Measurements from ENCODE around the gene FKTN. TPM values are rescaled to one million over a fixed set of nuclear protein-coding genes. Genes with fewer than 3 reads are reported as not detected.

FKTN gene
- total and polyA plus RNA-seq, 9 of the 15 experiments (the other 6 are each of a cell fraction or from before 2014, with no cell fraction given) = 5.4 to 16.3 (median 10.4) TPM

DNA sequence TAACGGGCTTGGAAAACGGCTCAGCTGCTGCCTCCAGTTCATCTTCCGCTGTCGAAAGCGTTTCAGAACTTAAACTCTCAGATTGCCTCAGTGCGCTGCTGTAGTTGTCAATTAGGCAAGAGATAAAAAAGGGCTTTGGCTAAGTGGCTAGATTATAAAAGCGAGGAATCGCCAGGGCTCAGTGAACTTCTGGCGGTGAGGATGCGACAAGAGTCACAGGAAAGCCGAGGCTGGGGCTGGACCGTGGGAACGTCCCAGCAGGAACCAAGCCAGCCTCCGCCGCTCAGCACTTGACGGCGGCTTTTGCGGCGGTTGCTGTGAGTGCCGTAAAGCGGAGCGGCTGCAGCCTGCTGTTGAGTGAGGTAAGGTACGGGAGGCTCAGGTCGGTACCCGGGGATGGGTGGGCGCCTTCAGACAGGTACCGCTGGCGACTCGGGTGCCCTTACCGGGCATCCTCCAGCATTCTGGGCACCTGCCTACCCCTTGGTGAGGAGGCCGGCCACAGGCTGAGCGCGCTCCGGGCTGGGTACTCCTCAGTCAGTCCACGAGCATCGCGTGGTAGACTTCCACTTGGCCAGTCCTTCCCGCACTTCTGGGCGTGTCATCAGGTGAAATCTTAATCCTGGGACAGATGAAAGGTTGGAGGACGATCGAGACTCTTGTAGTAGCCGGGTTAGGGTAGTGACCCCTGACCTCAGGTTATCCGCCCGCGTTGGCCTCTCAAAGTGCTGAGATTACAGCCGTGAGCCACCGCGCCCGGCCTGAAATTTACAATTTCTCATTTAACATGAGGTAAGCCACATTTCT is at the start of gene FKTN (continued):
- TF ChIP-seq NFYB (IDR thresholded peaks at IDR 0.05; ENCODE audit: extremely low read depth, insufficient read length) = no peak
- TF ChIP-seq, protein P1, sequence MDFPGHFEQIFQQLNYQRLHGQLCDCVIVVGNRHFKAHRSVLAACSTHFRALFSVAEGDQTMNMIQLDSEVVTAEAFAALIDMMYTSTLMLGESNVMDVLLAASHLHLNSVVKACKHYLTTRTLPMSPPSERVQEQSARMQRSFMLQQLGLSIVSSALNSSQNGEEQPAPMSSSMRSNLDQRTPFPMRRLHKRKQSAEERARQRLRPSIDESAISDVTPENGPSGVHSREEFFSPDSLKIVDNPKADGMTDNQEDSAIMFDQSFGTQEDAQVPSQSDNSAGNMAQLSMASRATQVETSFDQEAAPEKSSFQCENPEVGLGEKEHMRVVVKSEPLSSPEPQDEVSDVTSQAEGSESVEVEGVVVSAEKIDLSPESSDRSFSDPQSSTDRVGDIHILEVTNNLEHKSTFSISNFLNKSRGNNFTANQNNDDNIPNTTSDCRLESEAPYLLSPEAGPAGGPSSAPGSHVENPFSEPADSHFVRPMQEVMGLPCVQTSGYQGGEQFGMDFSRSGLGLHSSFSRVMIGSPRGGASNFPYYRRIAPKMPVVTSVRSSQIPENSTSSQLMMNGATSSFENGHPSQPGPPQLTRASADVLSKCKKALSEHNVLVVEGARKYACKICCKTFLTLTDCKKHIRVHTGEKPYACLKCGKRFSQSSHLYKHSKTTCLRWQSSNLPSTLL (IDR thresholded peaks at IDR 0.05) = no peak
- no peak for TF ChIP-seq HNRNPK (IDR thresholded peaks at IDR 0.05; ENCODE audit: low read depth, low read length, poor library complexity, severe bottlenecking)

DNA sequence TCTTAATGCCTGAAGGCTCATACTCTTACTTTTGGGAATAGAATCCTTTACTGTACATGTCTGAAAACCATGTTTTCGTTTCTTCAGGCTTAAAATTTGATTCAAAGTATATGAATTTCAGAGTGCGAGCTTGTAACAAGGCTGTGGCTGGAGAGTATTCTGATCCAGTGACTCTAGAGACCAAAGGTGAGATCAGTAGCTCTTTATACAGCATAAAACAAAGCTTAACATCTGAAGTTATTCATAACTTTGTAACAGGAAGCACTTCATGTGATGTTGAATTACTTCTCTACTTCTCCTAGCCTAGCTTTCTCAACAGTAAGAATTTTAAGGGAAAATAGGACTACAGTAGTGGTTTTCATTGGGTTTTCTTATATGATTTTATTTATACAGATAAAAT is 49.4 kb upstream of the FKTN start:
- DNase-seq (ENCODE audit: extremely low read depth in 1 of 4, low spot score in 3 of 4) (no peak), FAIRE-seq (no peak), ATAC-seq (no peak)
- H3K4me3 ChIP-seq = no peak overlapping the region
- 68% methylated on average over 2 of the region's 2 CpGs for WGBS (ENCODE audit: insufficient coverage, low coverage, missing lambda C conversion rate)
- H3K9me1 ChIP-seq (ENCODE audit: control insufficient read depth, insufficient read depth, low read length) = no peaks in the 10 kb centered on the region
- no peak overlapping the region for H3K27ac ChIP-seq (ENCODE audit: extremely low read depth, low read depth, low read length)
- CTCF ChIA-PET (ENCODE audit: low intra/inter-chr PET ratio) = no interaction called here
- intact Hi-C loops (cut with micrococcal nuclease) (no loop called here), in situ Hi-C loops (cut with MboI) (no loop called here)
- H4K20me1 ChIP-seq (replicated peaks; ENCODE audit: control insufficient read depth, insufficient read depth, low read length) = no peaks in the 10 kb centered on the region
- no peak overlapping the region for H3K9ac ChIP-seq (ENCODE audit: insufficient read depth in 1 of 2, low read depth in 2 of 2, low read length in 2 of 2)
- no peaks in the 10 kb centered on the region; a peak in 1 of 5 replicates for H3K4me1 ChIP-seq (replicated peaks in 1 of 2; ENCODE audit: control insufficient read depth in 2 of 2, insufficient read depth in 2 of 2, low read length in 2 of 2)
- H3K27me3 ChIP-seq (ENCODE audit: control insufficient read depth in 2 of 2, insufficient read depth in 2 of 2, low read length in 2 of 2) = no peaks in the 10 kb centered on the region
- H3K4me2 ChIP-seq (ENCODE audit: insufficient read depth, low read length) = no peak overlapping the region
- POLR2A ChIA-PET = no interaction called here
- peaks cover 2% of the 10 kb centered on the region; the same call in 1 of the 3 replicates for H3K36me3 ChIP-seq (ENCODE audit: control insufficient read depth, insufficient read depth, low read length)
- no peaks in the 10 kb centered on the region for H3K9me3 ChIP-seq (replicated peaks; ENCODE audit: control insufficient read depth, insufficient read depth, low read depth, low read length)
- no TSS peak for BruUV-seq (replicated peaks)
- no peaks in the 10 kb centered on the region for H3K79me2 ChIP-seq (ENCODE audit: control insufficient read depth, insufficient read depth, low read length)
- H2AFZ ChIP-seq (ENCODE audit: low read depth, low read length) = no peak overlapping the region
- TF ChIP-seq BRD9 (IDR thresholded peaks at IDR 0.05; ENCODE audit: low read depth, partially characterized antibody) (no peak), BRF1 (IDR thresholded peaks at IDR 0.05; ENCODE audit: borderline replicate concordance, extremely low read depth, insufficient read length) (no peak), ZKSCAN3 (CRISPR knock-in tag; IDR thresholded peaks at IDR 0.05) (no peak), HNRNPK (IDR thresholded peaks at IDR 0.05; ENCODE audit: low read depth, low read length, poor library complexity, severe bottlenecking) (no peak), EP300 (IDR thresholded peaks at IDR 0.05; ENCODE audit: low read length) (no peak), MEIS2 (IDR thresholded peaks at IDR 0.05; ENCODE audit: partially characterized antibody) (no peak), HNRNPUL1 (IDR thresholded peaks at IDR 0.05; ENCODE audit: low read length) (no peak), RUNX1 (IDR thresholded peaks at IDR 0.05; ENCODE audit: low read depth) (no peak), HSF4 (CRISPR knock-in tag; IDR thresholded peaks at IDR 0.05; ENCODE audit: borderline replicate concordance) (no peak), PHB2 (IDR thresholded peaks at IDR 0.05; ENCODE audit: low read depth) (no peak)
- TF ChIP-seq, protein P2, sequence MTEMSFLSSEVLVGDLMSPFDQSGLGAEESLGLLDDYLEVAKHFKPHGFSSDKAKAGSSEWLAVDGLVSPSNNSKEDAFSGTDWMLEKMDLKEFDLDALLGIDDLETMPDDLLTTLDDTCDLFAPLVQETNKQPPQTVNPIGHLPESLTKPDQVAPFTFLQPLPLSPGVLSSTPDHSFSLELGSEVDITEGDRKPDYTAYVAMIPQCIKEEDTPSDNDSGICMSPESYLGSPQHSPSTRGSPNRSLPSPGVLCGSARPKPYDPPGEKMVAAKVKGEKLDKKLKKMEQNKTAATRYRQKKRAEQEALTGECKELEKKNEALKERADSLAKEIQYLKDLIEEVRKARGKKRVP (CRISPR knock-in tag; IDR thresholded peaks at IDR 0.05) = no peak
- TF ChIP-seq, protein P3, sequence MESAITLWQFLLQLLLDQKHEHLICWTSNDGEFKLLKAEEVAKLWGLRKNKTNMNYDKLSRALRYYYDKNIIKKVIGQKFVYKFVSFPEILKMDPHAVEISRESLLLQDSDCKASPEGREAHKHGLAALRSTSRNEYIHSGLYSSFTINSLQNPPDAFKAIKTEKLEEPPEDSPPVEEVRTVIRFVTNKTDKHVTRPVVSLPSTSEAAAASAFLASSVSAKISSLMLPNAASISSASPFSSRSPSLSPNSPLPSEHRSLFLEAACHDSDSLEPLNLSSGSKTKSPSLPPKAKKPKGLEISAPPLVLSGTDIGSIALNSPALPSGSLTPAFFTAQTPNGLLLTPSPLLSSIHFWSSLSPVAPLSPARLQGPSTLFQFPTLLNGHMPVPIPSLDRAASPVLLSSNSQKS (CRISPR knock-in tag; IDR thresholded peaks at IDR 0.05) = no peak
- TF ChIP-seq, protein P4, sequence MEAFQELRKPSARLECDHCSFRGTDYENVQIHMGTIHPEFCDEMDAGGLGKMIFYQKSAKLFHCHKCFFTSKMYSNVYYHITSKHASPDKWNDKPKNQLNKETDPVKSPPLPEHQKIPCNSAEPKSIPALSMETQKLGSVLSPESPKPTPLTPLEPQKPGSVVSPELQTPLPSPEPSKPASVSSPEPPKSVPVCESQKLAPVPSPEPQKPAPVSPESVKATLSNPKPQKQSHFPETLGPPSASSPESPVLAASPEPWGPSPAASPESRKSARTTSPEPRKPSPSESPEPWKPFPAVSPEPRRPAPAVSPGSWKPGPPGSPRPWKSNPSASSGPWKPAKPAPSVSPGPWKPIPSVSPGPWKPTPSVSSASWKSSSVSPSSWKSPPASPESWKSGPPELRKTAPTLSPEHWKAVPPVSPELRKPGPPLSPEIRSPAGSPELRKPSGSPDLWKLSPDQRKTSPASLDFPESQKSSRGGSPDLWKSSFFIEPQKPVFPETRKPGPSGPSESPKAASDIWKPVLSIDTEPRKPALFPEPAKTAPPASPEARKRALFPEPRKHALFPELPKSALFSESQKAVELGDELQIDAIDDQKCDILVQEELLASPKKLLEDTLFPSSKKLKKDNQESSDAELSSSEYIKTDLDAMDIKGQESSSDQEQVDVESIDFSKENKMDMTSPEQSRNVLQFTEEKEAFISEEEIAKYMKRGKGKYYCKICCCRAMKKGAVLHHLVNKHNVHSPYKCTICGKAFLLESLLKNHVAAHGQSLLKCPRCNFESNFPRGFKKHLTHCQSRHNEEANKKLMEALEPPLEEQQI (IDR thresholded peaks at IDR 0.05) = no peak
